ENCODE measurements around the gene PTBP2. TPM values are rescaled to one million over a fixed set of nuclear protein-coding genes. Genes with fewer than 3 reads are reported as not detected.
"Not testable (repeated sequence)": the region's sequence is repeated elsewhere in the genome, so short reads cannot be mapped to it uniquely, and the experiment has no call there.

The PTBP2 gene
- total RNA-seq, 2 donors from 2014 or later, result 40.3 to 51.1 TPM

GRCh38 chr1:96723936-96724335 is 2.4 kb downstream of the PTBP2 start:
- DNase-seq (ENCODE audit: low spot score), result no peak
- intact Hi-C loops (cut with DNase I), result no loop called here

DNA sequence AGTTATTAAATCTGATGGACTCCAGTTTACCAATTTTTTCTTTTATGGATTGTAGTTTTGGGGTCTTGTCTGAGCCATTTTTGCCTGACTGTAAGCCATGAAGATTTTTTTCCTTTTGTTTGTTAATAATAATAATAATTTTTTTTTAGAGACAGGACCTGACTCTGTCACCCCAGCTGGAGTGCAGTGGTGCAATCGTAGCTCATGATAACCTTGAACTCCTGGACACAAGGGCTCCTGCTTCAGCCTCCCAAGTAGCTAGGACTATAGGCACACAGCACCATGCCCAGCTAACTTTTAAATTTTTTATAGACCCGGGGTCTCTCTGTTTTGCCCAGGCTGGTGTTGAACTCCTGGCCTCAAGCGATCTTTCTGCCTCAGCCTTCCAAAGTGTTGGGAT is 6.3 kb downstream of the PTBP2 start:
- DNase-seq (ENCODE audit: low spot score), result no peak
- intact Hi-C loops (cut with DNase I), result no loop called here

DNA sequence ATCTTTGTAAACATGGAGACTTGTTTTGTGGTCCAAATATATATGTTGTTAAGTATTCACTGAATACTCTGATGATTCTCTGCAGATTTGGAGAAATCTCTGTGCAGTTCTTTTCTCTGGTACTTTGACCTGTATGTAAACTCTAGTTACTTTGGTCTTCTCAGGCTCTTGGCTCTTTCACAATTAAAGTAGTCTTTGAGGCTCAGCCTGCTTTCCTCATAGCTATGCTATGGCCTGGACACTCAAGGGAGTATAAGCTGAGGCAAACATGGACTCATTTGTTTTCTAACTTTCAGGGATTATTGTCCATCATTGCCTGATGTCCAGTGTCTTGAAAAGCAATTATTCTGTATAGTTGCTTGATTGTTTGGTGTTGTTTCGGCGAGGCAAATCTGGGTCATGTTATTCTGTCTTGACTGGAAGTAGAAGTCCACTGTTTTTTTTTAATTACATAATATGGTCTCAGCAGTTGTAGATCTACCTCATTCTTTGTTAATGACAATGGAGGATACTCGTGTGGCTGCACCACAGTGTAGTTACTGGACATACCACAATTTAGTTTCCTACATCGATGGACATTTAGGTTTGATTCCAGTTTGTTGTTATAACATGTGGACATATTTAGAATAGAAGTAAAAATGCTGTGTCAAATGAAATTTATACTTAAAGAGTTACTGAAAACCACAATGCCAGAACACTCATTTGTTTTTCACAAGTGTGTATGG is 9.2 kb downstream of the PTBP2 start:
- intact Hi-C loops (cut with DNase I), result no loop called here

DNA sequence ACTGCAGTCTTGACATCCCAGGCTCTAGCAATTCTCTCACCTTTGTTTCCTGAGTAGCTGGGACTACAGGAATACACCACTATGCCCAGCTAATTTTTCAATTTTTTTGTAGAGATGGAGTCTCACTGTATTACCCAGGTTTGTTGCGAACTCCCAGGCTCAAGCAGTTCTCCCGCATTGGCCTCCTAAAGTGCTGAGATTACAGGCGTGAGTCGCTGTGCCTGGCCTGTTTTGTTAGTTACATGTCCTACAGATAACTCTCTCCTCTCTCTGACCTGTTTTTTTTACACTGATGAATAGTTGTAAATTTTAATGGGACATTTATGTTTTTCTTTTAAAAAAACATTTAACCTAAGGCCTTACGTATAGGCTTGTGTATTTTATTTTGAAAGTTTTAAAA is 19.8 kb downstream of the PTBP2 start:
- intact Hi-C loops (cut with DNase I), result no loop called here
- no peak for DNase-seq (ENCODE audit: low spot score)

More for the DNA sequence above, 9.2 kb downstream of the PTBP2 start:
- no peak for DNase-seq (ENCODE audit: low spot score)

GRCh38 chr1:96746440-96747420 is 25.1 kb downstream of the PTBP2 start:
- intact Hi-C loops (cut with DNase I), result no loop called here
- DNase-seq (ENCODE audit: low spot score), result no peak

DNA sequence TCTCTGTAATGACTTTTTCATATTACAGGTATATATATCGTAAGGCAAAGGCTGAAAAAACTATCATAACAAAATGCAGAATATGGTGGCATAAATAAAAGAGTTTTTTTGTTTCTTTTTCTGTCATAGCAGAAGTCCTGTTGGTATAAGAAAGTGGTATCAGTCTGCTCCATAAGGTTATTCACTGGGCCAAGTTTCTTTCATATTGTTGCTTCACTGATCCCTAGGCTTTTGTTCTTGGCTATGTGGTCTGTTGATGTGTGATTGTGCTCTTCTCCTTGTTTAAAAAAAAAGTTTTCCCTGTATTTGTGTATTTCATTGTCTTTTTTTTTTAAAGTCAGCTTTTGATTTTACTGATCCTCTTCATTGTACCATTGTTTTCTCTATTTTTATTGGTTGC is 26.0 kb downstream of the PTBP2 start:
- intact Hi-C loops (cut with DNase I), result no loop called here

GRCh38 chr1:96748078-96748477 is 26.5 kb downstream of the PTBP2 start:
- DNase-seq (ENCODE audit: low spot score), result no peak
- intact Hi-C loops (cut with DNase I), result no loop called here

More for the DNA sequence above, 26.0 kb downstream of the PTBP2 start:
- no peak for DNase-seq (ENCODE audit: low spot score)

- no peak for DNase-seq (ENCODE audit: low spot score)
- intact Hi-C loops (cut with DNase I), result no loop called here
These were observed 28.0 kb downstream of the PTBP2 start for GRCh38 chr1:96749618-96750017.

DNA sequence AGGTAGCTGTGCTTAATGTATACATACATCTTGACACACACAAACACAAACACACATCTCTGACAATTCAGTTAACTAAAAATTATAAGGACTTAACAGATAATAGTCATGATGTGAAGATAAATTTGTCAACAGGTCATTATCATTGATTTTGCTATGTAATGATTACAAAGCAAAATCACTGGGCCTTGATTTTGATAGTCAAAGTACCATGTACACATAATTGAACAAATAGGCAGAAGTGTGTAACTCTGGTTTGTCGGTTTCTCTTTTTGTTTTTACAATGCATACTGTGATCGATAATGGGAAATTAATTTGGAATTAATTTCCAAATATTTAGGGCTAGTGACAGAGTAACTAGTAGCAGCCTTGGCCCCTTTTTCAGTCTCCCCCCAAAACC is 30.8 kb downstream of the PTBP2 start:
- intact Hi-C loops (cut with DNase I), result no loop called here
- no peak for DNase-seq (ENCODE audit: low spot score)

DNA sequence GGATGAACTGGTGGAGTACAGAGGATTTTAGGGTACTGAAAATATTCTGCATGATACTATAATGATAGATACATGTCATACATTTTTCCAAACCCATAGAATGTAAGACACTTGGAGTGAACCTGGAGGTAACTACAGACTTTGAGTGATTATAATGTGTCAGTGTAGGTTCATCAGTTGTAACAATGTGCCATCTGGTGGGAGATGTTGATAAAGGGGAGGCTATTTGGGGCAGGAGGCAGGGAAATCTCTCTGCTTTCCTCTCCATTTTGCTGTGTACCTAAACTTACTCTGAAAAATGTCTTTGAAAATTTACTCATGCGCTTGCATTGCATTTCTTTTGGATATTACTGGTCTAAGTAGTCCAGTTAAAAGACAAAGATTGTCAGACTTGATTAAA is 35.2 kb downstream of the PTBP2 start:
- intact Hi-C loops (cut with DNase I), result no loop called here

GRCh38 chr1:96762586-96762985 is 41.0 kb downstream of the PTBP2 start:
- peak; percentile 53 for DNase-seq (ENCODE audit: low spot score)
- intact Hi-C loops (cut with DNase I), result not testable (repeated sequence)

More for the DNA sequence above, 35.2 kb downstream of the PTBP2 start:
- DNase-seq (ENCODE audit: low spot score), result no peak

DNA sequence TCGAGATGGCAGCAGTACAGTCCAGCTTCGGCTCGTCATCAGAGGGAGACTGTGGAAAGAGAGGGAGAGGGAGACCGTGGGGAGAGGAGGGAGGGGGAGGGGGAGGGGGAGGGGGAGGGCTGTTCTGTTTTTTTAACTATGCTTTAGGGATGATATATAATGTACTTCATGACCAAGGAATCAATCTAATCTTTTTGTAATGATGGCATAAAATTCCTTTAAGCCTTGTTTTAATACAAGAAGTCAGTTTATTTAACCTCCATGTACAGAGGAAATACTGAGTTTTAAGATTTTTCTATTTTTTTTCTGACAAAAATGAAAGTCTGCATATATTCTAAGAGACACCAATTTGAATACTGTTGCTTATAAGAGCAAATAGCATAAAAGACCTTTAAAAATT is 41.9 kb downstream of the PTBP2 start:
- no peak for DNase-seq (ENCODE audit: low spot score)
- intact Hi-C loops (cut with DNase I), result no loop called here

DNA sequence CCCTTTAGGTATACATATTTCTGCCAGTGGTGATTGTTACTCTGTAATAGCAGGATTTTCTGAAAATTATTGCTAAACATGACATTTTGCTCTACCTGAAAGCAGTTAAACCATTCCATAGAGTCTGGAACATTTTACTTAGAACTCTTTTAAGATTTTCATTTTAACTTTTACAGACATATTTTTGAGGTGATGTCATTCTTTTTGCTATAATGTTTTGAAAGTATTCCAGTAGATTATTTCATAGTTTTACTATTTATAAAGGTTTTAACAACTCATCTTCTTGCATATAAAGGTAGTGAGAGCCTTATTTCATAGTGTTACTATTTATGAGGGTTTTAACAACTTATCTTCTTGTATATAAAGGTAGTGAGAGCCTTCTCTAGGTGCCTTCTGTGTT is 42.9 kb downstream of the PTBP2 start:
- intact Hi-C loops (cut with DNase I), result no loop called here

GRCh38 chr1:96771847-96772246 is 50.3 kb downstream of the PTBP2 start:
- intact Hi-C loops (cut with DNase I), result loop anchor here in 1 of 2 donors (5.0 kb wide), 1 partner anchor 240 kb away; no protein-coding TSS in a partner anchor
- DNase-seq (ENCODE audit: low spot score), result no peak

More for the DNA sequence above, 42.9 kb downstream of the PTBP2 start:
- no peak for DNase-seq (ENCODE audit: low spot score)

GRCh38 chr1:96772349-96772748 is 50.8 kb downstream of the PTBP2 start:
- intact Hi-C loops (cut with DNase I), result loop anchor here in 1 of 2 donors (5.0 kb wide), 1 partner anchor 240 kb away; no protein-coding TSS in a partner anchor
- no peak for DNase-seq (ENCODE audit: low spot score)

GRCh38 chr1:96772972-96773371 is 51.4 kb downstream of the PTBP2 start:
- intact Hi-C loops (cut with DNase I), result loop anchor here in 1 of 2 donors (5.0 kb wide), 1 partner anchor 241 kb away; no protein-coding TSS in a partner anchor
- no peak for DNase-seq (ENCODE audit: low spot score)

- no peak for DNase-seq (ENCODE audit: low spot score)
- intact Hi-C loops (cut with DNase I), result no loop called here
These were observed 60.6 kb downstream of the PTBP2 start for GRCh38 chr1:96782206-96782605.

DNA sequence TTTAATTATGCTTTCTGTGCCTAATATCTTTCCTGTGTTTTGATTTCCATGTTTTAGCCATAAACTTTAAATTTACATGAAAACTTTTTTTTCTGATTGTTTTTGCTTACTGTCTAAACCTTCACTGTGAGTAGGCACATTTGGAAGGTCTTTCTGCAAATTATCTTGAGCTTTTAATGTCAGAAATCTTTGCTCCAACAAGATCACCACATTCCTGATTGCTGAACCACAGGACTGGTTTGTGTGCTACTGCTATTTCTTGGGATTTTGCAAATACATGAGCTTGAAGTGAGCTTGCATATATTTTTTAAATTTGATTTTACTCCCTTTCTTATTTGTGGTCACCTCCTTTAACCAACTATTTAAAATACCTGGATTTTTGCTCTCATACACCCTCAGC is 61.3 kb downstream of the PTBP2 start:
- intact Hi-C loops (cut with DNase I), result no loop called here

GRCh38 chr1:96790599-96790998 is 69.0 kb downstream of the PTBP2 start:
- intact Hi-C loops (cut with DNase I), result no loop called here
- DNase-seq (ENCODE audit: low spot score), result no peak

More for the DNA sequence above, 61.3 kb downstream of the PTBP2 start:
- no peak for DNase-seq (ENCODE audit: low spot score)

- intact Hi-C loops (cut with DNase I), result no loop called here
- DNase-seq (ENCODE audit: low spot score), result no peak
These were observed 70.6 kb downstream of the PTBP2 start for GRCh38 chr1:96792220-96792619.
